Measurements from ENCODE around the gene SRRM1.
"Not testable (repeated sequence)": the region's sequence is repeated elsewhere in the genome, so short reads cannot be mapped to it uniquely, and the experiment has no call there.

The SRRM1 gene

DNA sequence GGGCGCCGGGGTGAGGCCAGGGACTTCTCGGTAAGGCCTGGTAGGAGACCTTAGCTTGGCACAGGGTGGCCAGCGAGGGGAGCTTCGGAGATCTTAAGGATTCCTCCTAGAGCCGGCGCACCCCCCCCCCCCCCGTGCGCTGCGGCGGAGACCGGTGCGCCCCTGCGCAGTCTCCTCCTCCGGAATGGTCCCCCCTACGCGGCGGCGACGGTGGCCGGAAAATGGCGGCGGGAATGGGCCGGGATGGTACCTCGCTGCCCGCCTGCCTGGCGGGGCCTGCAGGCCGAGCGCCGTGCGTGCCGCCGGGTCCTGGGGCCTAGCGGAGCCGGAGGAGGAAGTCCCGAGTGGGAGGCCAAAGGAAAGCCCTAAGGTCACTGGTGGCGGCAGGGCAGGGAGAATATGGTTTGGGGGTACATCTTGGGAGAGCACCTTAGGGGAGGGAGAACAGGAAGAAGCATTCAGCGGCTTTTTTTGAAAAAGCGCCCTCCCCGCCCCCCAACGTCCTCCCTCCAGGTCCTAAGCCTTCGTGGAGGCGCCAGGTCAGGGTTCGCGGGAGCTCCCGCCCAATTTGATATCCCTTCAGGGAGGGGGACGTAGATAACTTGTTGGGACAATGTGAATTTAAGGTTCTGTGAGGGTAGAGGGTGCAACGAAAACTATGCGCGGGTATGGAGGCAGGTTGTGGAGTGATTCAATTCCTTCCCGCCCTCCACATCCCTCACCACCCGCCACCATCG lies 429 bp downstream of the SRRM1 start:
- DNase-seq (ENCODE audit: low read depth, low spot score), result no peak

GRCh38 chr1:24644100-24644384 lies 940 bp downstream of the SRRM1 start:
- DNase-seq (ENCODE audit: low read depth, low spot score), result no peak

DNA sequence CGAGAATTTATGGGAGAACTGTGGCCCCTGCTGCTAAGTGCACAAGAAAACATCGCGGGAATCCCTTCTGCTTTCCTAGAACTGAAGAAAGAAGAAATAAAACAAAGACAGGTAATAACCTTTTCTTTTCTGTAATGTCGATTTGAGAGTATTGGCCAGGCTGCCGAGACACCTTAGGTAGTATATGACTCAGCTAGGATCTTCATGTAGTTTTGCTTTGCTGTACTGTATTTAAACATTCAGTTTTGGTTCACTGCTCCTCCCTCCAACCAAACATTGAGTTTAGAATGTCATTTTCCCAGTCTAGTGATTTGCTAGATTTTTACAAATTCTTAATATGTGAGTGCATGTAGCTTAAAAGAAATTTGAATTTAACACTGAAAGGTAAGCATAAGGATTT lies 5.8 kb downstream of the SRRM1 start:
- DNase-seq (ENCODE audit: low read depth, low spot score), result no peak

- no peak for DNase-seq (ENCODE audit: low read depth, low spot score)
Measured at GRCh38 chr1:24652382-24652781, 9.3 kb downstream of the SRRM1 start.

- DNase-seq (ENCODE audit: low read depth, low spot score), result no peak
Measured at GRCh38 chr1:24654010-24654409, 10.9 kb downstream of the SRRM1 start.

DNA sequence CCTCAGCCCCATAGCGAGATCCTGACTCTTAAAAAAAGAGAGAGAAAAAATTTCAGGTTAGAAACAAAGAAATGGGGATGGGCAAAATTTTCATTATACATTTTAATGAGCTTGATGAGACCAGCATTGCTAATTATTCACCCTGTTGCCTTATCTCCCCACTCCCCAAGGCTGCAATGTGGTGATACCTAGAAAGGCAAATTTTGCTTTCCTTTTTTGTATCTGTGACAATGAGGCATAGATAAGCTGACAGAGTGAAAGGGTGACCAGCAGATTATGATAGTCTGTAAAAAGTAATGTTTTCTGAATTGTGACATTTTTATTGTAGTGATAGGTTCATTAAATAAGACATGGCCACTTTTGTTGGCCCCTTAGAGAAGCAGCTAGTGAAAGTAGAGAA lies 12.9 kb downstream of the SRRM1 start:
- no peak for DNase-seq (ENCODE audit: low read depth, low spot score)

DNA sequence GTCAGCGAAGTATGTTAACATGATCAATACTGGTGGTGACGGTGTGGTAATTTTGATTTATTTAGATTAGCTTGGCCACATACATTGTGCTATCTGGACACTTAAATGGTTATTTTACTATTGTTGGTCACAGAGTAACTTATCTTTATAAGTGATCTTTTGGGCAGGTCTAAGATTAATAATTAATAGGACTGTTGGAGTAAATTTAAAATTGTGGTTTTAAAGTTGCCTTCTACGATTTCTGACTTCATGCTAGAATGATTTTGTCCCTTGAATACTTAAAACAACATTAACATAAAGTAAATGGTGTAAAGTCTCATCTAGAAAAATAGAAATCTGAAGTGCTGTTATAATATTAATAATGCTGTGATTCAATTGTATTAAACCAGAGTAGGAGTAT lies 14.7 kb downstream of the SRRM1 start:
- no peak for DNase-seq (ENCODE audit: low read depth, low spot score)

- no peak for DNase-seq (ENCODE audit: low read depth, low spot score)
Measured at GRCh38 chr1:24659166-24659904, 16.2 kb downstream of the SRRM1 start.

- no peak for DNase-seq (ENCODE audit: low read depth, low spot score)
Measured at GRCh38 chr1:24659993-24660665, 17.0 kb downstream of the SRRM1 start.

- DNase-seq (ENCODE audit: low read depth, low spot score), result no peak
Measured at GRCh38 chr1:24664507-24665033, 21.5 kb downstream of the SRRM1 start.

GRCh38 chr1:24666794-24667193 lies 23.7 kb downstream of the SRRM1 start:
- no peak for DNase-seq (ENCODE audit: low read depth, low spot score)

DNA sequence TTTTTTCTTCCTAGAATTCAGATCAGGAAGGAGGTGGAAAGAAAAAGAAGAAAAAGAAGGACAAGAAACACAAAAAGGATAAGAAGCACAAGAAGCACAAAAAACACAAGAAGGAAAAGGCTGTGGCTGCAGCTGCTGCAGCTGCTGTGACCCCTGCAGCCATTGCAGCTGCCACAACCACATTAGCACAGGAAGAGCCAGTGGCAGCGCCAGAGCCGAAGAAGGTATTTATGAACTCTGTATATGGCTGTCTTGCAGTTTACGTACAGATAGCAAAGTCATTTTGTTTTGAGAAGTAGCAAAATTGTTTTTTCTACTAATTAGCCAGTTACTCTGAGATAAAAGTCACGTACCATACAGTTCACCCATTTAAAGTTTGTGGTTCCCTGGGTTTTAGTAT lies 28.3 kb downstream of the SRRM1 start:
- DNase-seq (ENCODE audit: low read depth, low spot score), result not testable (repeated sequence)

GRCh38 chr1:24672686-24673085 lies 29.6 kb downstream of the SRRM1 start:
- not testable (repeated sequence) for DNase-seq (ENCODE audit: low read depth, low spot score)

- no peak for DNase-seq (ENCODE audit: low read depth, low spot score)
Measured at GRCh38 chr1:24673341-24673740, 30.2 kb downstream of the SRRM1 start.

GRCh38 chr1:24678421-24678820 lies 35.3 kb downstream of the SRRM1 start:
- not testable (repeated sequence) for DNase-seq (ENCODE audit: low read depth, low spot score)

DNA sequence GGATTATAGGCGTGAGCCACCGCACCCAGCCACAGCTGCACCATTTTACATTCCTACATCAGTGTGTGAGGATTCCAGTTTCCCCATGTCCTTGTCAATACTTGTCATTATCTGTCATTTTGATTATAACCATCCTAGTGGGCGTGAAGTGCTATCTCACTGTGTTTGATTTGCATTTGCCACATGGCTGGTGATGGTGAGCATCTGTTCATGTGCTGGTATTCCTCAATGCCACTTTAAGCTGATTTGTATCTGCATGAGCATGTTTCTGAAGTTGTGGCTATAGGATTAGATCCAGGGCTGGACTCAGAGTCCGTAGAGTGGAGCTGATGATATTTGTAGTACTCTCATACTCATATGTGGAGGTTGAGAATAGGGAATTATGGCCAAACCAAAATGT lies 36.6 kb downstream of the SRRM1 start:
- no peak for DNase-seq (ENCODE audit: low read depth, low spot score)

- no peak for DNase-seq (ENCODE audit: low read depth, low spot score)
Measured at GRCh38 chr1:24683713-24684162, 40.6 kb downstream of the SRRM1 start.

DNA sequence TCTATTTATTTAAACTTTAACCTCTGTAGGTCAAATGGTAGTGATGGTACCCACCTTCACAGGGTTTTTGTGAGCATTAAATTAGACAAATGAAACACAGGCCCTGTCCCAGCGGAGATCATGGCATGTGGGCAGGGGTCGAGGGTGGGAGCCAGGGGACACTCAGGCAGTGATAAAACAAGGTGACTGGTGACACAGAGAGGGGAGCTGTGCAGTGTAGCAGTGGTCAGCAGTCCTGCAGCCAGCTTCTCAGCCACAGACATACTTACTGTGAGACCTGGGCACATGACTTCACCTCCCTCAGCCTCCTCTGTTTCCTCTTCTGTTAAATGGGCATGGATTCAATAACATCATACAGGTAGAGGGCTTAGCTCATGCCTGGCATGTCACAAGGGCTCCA lies 44.9 kb downstream of the SRRM1 start:
- DNase-seq (ENCODE audit: low read depth, low spot score), result no peak

DNA sequence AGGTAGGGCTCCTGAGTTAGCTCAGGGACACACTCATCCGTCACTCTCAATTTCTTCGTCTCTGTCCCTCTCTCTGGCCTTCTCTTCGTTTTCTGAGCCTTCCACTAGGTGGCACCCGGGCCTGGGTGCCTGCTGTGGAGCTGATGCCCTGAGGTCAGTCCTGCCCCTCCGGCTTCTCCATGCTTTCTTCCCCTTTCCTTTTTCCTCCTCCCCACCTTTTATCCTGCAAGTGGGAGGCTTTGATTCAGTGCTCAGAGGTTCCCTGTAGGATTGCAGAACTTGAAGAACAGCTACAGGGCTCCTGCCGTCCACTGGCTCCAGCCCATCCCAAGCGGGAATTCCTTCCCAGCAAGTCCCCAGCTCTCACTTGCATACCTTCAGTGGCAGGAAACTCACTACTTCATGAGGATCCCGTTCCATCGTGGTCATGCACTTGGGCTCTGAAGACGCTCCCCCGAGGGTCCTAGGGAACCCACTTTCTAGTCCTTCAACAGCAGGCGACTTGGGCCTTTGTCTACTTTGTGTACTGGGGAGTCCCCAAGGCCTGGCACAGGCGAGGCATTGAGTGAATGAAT lies 45.6 kb downstream of the SRRM1 start:
- DNase-seq (ENCODE audit: low read depth, low spot score), result peak; percentile 20

GRCh38 chr1:24691051-24691450 lies 47.9 kb downstream of the SRRM1 start:
- DNase-seq (ENCODE audit: low read depth, low spot score), result no peak

DNA sequence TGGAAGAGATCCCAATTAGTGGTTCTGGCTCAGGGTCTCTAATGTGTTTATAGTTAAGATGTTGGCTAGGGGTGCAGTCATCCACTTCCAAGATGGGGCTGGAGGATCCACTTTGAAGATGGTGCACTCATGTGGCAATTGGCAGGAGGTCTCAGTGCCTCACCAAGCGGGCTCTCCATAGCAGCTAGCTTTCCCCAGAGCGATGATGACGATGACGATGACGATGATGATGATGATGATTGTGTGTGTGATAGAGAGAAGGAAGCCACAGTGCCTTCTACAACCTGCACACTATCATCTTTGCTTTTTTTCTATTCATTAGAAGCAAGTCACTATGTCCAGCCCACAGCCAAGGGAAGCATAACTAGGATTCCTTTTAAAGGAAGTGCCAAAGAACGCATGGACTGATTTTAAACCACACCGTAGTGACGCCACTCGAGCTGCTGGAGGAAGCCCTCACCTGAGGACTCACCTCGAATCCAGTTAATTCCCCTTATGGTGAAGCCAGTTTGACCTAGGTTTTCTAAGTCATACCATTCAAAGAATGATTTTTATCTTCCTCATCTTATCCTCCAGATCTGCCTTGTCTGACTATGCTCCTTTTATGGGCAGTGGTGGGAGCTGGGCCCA lies 49.4 kb downstream of the SRRM1 start:
- no peak for DNase-seq (ENCODE audit: low read depth, low spot score)
